GM21526 (cell line): ENCODE measurements around the gene ZCWPW1.
"Not testable (repeated sequence)": the region's sequence is repeated elsewhere in the genome, so short reads cannot be mapped to it uniquely, and the experiment has no call there.

Experiments
- ATAC-seq: cut with Tn5 transposase; IDR thresholded peaks from one replicate; pipeline ENCODE4 v1.9.1; 2021; ENCODE audit warnings: moderate library complexity; ENCODE audit not compliant: unreplicated experiment, low FRiP score

The ZCWPW1 gene

DNA sequence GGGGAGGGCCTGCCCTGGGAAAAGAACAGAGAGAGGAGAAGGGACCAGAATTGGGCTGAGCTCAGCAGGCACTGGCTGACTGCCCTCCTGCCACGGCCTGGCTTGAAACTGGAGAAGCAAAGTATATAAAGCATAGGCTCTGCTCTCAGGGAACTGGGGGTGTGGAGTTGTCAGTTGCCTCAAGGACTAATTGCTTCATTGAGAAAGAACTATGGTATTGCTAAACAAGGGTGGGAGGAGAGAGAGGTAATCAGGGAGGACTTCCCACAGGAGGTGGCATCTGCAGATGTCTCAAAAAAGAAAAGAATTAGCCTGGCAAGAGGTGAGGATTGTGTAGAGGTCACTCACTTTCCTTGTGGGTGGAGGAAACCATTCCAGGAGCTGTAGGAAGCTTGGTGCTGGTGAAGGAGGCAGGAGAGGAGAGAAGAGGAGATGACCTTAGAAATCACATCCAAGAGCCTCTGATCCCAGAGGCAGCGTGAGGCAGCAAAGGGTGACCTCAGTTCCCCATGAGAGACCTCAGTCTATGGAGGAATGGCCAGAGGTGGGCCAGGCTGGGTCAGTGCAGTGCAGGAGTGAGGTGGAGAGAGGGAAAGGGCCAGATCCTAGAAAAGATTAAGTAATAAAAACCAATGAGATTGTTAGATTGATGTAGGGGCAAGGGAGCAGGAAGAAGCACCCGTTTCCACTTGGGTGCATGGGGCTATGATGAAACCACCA is 68.2 kb downstream of the ZCWPW1 start:
- ATAC-seq, result no peak

DNA sequence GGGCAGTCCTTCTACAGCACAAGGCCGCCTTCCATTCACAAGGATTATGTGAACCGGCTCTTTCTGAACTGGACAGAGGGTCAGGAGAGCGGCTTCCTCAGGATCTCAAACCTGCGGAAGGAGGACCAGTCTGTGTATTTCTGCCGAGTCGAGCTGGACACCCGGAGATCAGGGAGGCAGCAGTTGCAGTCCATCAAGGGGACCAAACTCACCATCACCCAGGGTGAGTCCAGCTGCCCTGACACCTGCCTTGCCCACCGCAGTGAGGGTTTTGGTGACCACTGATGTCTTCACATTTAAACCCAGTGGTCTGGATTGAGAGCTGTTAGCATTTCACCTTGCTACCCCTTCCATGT is 69.7 kb downstream of the ZCWPW1 start:
- no peak for ATAC-seq

DNA sequence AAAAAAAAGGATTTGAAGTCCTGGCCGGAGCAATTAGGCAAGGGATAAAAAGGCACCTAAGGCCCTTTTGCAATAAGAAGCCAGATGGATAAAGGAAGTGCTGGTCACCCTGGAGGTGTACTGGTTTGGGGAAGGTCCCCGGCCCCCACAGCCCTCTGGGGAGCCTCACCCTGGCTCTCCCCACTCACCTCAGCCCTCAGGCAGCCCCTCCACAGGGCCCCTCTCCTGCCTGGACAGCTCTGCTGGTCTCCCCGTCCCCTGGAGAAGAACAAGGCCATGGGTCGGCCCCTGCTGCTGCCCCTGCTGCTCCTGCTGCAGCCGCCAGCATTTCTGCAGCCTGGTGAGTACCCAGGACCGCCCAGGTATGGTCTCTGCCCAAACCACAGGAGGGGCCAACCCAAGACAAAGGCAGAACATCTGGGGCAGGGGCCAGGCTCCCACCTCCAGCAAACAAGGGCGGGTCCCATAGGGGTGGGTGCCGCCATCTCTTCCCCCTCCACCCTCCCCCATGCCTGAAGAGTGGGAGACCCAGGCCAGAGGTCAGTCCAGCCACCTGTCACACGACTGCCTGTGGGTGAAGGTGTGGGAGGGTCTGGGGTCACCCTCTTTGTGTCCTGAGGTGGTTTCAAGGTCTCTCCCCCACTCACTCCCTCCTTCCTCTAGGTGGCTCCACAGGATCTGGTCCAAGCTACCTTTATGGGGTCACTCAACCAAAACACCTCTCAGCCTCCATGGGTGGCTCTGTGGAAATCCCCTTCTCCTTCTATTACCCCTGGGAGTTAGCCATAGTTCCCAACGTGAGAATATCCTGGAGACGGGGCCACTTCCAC is 70.3 kb downstream of the ZCWPW1 start, which contains the start of gene PILRB:
Gene PILRB, plus strand, starts transcription at position 91 of the 830 bp plus-strand sequence. Its CDS starts 186 bp downstream, at position 277.
- no peak for ATAC-seq

- no peak for ATAC-seq
Measured at GRCh38 chr7:100357131-100357561, 71.4 kb downstream of the ZCWPW1 start.

DNA sequence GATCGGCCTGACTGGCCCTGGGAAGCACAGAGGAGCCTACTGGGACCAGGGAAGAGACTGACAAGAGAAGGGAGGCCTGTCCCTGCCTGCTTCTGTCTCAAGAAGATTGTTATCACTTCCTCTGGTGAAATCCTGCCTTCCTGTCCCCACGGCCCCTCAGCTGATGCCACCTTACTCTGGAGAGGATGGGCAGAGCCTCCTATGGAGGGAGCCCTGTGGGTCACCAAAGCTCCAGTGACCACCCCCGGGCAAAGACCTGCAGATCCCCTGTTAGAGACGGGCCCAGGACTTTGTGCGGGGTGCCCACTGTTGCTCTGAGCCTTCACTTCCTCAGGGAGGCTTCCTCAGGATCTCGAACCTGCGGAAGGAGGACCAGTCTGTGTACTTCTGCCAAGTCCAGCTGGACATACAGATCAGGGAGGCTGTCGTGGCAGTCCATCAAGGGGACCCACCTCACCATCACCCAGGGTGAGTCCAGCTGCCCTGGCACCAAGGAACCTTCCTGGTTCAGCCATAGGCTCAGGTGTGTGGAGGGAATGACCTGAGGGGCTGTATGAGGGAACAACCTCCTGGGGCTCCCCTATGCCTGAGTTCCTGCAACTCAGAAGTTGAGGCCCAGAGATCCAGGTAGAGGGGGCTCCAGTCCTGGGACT is 72.0 kb downstream of the ZCWPW1 start:
- no peak for ATAC-seq

GRCh38 chr7:100353685-100354330 is 74.7 kb downstream of the ZCWPW1 start:
- no peak for ATAC-seq

DNA sequence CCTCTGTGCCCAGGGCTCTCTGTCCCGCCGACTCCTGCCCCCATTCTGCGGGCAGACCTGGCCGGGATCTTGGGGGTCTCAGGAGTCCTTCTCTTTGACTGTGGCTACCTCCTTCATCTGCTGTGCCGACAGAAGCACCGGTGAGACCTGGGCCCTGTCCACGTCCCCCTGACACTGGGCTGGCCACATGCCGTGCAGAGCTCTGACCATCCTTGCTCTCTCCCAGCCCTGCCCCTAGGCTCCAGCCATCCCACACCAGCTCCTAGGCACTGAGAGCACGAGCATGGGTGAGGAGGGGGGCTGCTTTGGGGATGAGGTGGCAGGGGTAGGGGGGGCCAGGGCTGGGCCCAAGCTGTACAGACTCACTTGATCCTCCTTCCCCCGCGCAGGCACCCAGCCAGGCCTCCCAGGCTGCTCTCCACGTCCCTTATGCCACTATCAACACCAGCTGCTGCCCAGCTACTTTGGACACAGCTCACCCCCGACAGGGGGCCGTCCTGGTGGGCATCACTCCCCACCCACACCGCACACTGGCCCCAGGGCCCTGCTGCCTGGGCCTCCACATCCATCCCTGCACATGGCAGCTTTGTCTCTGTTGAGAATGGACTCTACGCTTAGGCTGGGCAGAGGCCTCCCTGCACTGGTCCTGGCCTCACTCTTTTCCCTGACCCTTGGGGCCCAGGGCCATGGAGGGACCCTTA is 75.4 kb downstream of the ZCWPW1 start:
- ATAC-seq, result no peak

DNA sequence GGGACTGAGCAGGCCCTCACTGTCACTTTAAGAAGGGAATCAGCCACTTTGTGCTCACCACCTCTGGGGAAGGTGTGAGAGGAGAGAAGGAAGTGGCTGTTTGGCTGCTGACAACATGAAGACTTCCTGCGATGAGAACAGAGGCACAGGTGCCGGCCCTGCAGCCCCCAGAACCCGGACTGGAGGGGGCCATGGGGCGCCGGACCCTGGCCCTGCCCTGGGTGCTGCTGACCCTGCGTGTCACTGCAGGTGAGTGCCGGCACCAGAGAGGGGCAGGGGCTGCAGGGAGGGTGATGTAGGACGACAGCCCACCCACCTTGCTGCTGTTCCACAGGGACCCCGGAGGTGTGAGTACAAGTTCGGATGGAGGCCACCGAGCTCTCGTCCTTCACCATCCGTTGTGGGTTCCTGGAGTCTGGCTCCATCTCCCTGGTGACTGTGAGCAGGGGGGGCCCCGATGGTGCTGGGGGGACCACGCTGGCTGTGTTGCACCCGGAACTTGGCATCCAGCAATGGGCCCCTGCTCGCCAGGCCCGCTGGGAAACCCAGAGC is 76.2 kb downstream of the ZCWPW1 start:
- not testable (repeated sequence) for ATAC-seq

GRCh38 chr7:100351657-100352058 is 76.8 kb downstream of the ZCWPW1 start:
- ATAC-seq, result no peak
